Activated CD4-positive, CD25-positive, alpha-beta regulatory T cell treated with anti-CD3 and anti-CD28 coated beads, Interleukin-2, amount 50 U/mL, for 16 hours (primary cell): ENCODE data around the gene GMEB1.
"Not testable (repeated sequence)": the region's sequence is repeated elsewhere in the genome, so short reads cannot be mapped to it uniquely, and the experiment has no call there.

Experiments used
- DNase-seq: peaks from one replicate; pipeline ENCODE4 v3.0.0-alpha.2; 2020; ENCODE audit warnings: low read depth, low spot score

Gene GMEB1

GRCh38 chr1:28668191-28668955 lies at the start of gene GMEB1:
Gene GMEB1, plus strand, starts transcription at chr1:28668784. Its CDS starts 14,829 bp downstream, at chr1:28683613.
- DNase-seq = peak; percentile 68

DNA sequence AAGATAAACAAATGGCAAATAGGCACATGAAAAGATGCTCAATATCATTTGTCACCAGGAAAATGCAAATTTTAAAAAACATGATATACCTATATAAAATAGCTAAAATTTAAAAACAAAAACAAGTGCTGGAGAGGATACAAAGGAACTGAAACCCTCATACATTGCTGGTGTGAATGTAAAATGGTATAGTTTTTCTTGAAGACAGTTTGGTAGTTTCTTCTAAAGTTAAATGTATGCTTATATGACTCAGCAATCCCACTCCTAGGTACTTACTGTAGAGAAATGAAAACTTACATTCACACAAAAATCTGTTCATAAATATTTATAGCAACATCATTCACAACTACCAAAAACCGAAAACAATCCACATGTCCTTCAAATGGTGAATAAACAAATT lies 36.9 kb upstream of the GMEB1 start:
- no peak for DNase-seq

- DNase-seq = no peak
Measured at GRCh38 chr1:28632560-28632959, 36.0 kb upstream of the GMEB1 start.

DNA sequence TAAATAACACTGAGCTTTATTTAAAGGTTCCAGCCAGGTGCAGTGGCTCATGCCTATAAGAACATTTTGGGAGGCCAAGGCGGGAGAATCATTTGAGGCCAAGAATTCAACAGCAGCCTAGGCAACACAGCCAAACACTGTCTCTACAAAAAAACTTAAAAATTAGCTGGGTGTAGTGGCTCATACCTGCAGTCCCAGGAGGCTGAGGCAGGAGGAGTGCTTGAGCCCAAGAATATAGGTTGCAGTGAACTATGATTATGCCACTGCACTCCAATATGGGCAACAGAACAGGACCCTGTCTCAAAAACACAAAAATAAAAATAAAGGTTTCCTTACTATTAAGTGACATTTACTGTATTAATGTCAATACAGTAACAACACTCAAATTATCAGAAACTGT lies 27.8 kb upstream of the GMEB1 start:
- no peak for DNase-seq

- no peak for DNase-seq
Measured at GRCh38 chr1:28642056-28642846, 26.3 kb upstream of the GMEB1 start.

- DNase-seq = peak; percentile 83
Measured at GRCh38 chr1:28642847-28643635, 25.5 kb upstream of the GMEB1 start, which contains the start of gene TAF12. Gene TAF12, minus strand, starts transcription at chr1:28643067. Its CDS starts 20,986 bp downstream, at chr1:28622081.

DNA sequence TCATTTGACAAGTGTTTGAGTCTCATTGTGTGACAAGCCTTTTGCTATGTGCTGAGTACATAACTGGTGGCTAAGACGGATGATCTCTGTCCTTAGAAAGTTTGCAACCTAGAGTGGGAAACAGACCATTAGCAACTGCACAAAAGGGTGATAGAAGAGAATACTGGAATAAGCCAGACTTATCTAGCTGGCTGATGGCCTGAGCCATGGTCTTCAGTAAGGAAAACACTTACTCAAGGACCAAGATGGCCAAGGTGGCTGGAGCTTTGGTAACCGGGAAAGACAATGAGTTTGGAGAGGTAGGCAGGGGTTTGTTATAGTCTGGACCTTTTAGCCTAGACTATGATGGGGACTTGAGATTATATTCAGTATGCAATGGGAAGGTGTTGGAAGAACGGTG lies 24.1 kb upstream of the GMEB1 start:
- no peak for DNase-seq

DNA sequence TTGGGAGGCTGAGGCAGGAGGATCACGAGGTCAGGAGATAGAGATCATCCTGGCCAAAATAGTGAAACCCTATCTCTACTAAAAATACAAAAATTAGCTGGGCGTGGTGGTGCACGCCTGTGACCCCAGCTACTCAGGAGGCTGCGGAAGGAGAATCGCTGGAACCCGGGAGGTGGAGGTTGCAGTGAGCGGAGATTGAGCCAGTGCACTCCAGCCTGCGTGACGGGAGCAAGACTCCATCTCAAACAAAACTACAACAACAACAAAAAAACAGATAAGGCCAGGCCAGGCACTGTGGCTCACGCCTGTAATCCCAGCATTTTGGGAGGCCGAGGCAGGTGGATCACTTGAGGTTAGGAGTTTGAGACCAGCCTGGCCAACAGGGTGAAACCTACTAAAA lies 23.2 kb upstream of the GMEB1 start:
- not testable (repeated sequence) for DNase-seq

GRCh38 chr1:28646040-28646439 lies 22.5 kb upstream of the GMEB1 start:
- DNase-seq = no peak

- peak; percentile 77 for DNase-seq
Measured at GRCh38 chr1:28648008-28648473, 20.5 kb upstream of the GMEB1 start.

GRCh38 chr1:28648474-28649198 lies 19.9 kb upstream of the GMEB1 start, which contains the start of gene RNU11:
Gene RNU11, plus strand, starts transcription at chr1:28648600.
- peak; percentile 82 for DNase-seq

GRCh38 chr1:28653063-28653462 lies 15.5 kb upstream of the GMEB1 start:
- not testable (repeated sequence) for DNase-seq

DNA sequence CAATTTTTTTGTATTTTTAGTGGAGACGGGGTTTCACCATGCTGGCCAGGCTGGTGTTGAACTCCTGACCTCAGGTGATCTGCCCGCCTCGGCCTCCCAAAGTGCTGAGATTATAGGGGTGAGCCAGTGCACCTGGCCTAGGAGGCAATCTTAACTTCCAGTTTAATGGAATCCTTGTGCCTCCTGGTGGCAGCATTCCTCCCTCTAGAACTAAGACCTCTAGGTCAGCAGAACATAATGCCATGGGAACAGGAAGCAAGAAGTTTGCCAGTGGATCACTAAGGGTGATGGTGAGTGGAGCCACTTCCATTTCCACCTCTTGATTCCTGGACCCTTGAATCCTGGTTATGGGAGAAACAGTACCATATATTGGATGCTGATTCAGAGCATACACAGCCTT lies 14.7 kb upstream of the GMEB1 start:
- DNase-seq = not testable (repeated sequence)

DNA sequence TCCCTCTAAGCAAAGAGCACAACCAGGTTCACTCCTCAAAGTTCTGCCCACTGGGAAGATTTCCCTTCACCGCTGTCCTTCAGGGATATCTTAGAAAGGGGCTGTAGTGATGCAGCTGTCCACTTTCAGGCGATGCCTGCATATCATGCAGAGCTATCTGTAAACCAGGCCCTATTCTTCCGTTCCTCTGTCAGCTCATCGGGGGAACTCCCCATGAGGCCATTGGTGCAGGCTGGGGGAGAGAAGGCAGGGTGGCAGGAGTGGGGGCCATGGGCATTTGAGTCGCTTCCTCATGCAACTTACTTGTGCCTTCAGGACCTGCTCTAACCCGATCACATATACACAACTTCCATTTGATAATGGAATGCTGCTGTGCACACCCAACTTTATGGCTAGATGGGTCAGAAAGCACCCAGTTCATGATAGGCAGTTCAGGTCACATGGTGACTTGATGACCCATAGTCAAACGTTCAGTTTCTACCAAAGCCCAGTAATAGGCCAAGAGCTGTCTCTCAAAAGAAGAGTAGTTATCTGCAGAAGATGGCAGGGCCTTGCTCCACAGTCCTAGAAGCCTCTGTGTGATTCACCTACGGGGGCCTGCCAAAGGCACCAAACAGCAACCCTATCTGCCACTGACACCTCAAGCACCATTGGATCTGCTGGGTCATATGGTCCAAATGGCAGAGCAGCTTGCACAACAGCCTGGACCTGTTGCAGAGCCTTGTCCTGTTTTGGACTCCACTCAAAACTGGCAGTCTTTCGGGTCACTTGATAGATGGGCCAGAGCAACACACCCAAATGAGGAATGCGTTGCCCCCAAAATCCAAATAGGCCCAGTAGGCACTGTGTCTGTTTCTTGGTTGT lies 12.9 kb upstream of the GMEB1 start:
- not testable (repeated sequence) for DNase-seq

DNA sequence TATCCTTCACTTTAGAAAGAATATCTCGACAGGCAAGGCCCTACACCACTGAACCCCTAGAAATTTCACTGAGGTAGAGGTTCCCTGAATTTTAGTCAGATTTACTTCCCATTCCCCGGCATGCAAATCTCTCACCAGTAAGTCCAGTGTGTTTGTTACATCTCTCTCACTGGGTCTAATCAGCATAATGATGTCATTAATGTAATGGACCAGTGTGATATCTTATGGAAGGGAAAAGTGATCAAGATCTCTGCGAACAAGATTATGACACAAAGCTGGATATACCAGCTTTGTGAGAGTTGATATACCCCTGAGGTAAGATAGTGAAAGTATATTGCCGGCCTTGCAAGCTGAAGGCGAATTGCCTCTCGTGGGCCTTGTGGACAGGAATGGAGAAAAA lies 12.2 kb upstream of the GMEB1 start:
- no peak for DNase-seq

DNA sequence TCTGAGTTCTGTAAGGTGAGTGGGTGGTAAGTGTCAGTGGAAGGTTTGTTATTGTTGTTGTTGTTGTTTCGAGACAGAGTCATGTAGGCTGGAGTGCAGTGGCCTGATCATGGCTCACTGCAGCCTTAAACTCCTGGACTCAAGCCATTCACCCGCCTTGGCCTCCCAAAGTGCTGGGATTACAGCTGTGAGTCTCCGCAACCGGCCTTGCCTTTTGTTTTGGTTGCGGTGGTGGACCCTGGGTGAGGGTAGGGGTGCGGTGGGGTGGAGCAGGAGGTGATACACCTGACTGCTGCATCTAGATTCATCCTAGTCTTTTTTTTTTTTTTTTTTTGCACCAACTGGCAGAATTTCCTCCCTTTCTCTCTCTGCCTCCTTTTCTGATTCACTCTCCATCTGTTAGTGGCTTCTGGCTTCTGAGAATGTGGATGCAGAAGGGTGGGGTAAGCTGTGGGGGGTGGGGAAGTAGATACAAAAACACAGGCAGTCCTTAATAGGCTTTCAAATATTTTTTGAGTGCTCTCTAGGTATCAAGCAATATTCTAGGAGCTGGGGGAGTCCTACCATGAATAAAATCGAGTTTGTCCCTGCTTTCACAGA lies 4.6 kb upstream of the GMEB1 start:
- no peak for DNase-seq

DNA sequence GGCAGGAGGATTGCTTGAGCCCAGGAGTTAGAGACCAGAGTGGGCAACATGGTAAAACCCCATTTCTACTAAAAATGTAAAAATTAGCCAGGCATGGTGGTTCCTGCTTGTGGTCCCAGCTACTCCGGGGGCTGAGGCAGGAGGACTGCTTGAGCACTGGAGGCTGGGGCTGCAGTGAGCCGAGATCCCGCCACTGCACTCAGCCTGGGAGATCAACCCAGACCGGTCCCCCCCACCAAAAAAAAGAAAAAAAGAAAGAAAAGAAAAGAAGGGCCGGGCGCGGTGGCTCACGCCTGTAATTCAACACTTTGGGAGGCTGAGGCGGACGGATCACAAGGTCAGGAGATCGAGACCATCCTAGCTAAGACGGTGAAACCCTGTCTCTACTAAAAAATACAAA lies 1.8 kb upstream of the GMEB1 start:
- DNase-seq = no peak

- DNase-seq = peak; percentile 11
Measured at GRCh38 chr1:28668956-28669723, 556 bp downstream of the GMEB1 start.

DNA sequence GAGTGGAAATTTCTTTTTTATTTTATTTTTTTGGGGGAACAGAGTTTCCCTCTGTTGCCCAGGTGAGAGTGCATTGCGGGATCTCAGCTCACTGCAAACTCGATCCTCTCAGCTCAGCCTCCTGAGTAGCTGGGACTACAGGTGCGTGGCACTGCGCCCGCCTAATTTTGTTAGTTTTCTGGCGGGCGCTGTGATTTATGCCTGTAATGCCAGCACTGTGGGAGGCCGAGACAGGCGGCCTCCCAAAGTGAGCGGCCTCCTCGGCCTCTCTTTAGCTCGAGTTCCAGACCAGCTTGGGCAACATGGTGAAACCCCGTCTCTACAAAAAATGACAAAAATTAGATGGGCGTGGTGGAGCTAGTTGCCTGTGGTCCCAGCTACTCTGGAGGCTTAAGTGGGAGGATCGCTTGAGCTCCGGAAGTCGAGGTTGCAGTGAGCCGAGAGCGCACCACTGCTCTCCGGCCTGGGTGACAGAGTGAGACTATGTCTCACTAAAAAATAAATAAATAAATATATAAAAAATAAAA lies 2.7 kb downstream of the GMEB1 start:
- no peak for DNase-seq
